Activated T-helper 1 cell treated with anti-CD3 and anti-CD28 coated beads, Interleukin-12 subunit alpha, Interleukin-12 subunit beta, Interleukin-2, Interleukin-4 antibody, amounts not matched to agents 30 ng/mL and 10 ng/mL and 1 ng/mL, durations not matched to agents 14 hours and 24 hours and 36 hours (primary cell): Measurements from ENCODE around the gene SND1. TPM values are rescaled to one million over a fixed set of nuclear protein-coding genes. Genes with fewer than 3 reads are reported as not detected.

Experiments
- DNase-seq: peaks from one replicate; pipeline ENCODE4 v3.0.0; 2021; ENCODE audit warnings: low spot score
- H3K27ac Mint-ChIP-seq: one replicate; pipeline ENCODE4 v1.8.0; 2021; ENCODE audit warnings: mild to moderate bottlenecking, mixed read lengths
- H3K27me3 Mint-ChIP-seq: one replicate; pipeline ENCODE4 v1.8.0; 2022; ENCODE audit warnings: mild to moderate bottlenecking, moderate library complexity, mixed read lengths; ENCODE audit not compliant: insufficient read depth
- H3K36me3 Mint-ChIP-seq: one replicate; pipeline ENCODE4 v1.8.0; 2021; ENCODE audit warnings: low read depth, mixed read lengths
- H3K4me1 Mint-ChIP-seq: one replicate; pipeline ENCODE4 v1.8.0; 2021; ENCODE audit warnings: low read depth, mixed read lengths
- H3K4me3 Mint-ChIP-seq: one replicate; pipeline ENCODE4 v1.8.0; 2021; ENCODE audit warnings: mild to moderate bottlenecking, moderate library complexity, mixed read lengths
- H3K9me3 Mint-ChIP-seq: one replicate; pipeline ENCODE4 v1.8.0; 2021; ENCODE audit warnings: mixed read lengths
- intact Hi-C: fragments of 100-400 bp; cut with micrococcal nuclease; formaldehyde crosslinking; loops from one replicate; pipeline ENCODE4 v1.15.1; 2024
- total RNA-seq: library from RNA; stranded (reverse); gene quantifications from 2 replicates; pipeline ENCODE4 v1.2.3, GENCODE V29; 2022

The SND1 gene
- total RNA-seq, 1 donor from 2014 or later, result 292 TPM

GRCh38 chr7:128135515-128136214, 483.7 kb downstream of the SND1 start:
- Mint-ChIP-seq H3K27me3 (peaks cover 60% of the 10 kb centered on the region), H3K27ac (no peak overlapping the region), H3K9me3 (no peaks in the 10 kb centered on the region), H3K4me1 (peaks cover 14% of the 10 kb centered on the region), H3K4me3 (peak overlapping the region; percentile 77), H3K36me3 (no peaks in the 10 kb centered on the region)
- peak; percentile 53 for DNase-seq
- intact Hi-C loops, result loop anchor here (1.0 to 10.0 kb wide), 6 partner anchors 33 to 548 kb away; partner anchors contain the start of genes ARF5, GCC1, RBM28 and SND1

GRCh38 chr7:128136215-128136597, 484.2 kb downstream of the SND1 start:
- no peak overlapping the region for H3K27ac Mint-ChIP-seq
- H3K4me3 Mint-ChIP-seq, result peak overlapping the region; percentile 77
- H3K9me3 Mint-ChIP-seq, result no peaks in the 10 kb centered on the region
- peaks cover 14% of the 10 kb centered on the region for H3K4me1 Mint-ChIP-seq
- DNase-seq, result no peak
- intact Hi-C loops, result loop anchor here (1.0 to 10.0 kb wide), 6 partner anchors 32 to 549 kb away; partner anchors contain the start of genes ARF5, GCC1, RBM28 and SND1
- peaks cover 62% of the 10 kb centered on the region for H3K27me3 Mint-ChIP-seq
- no peaks in the 10 kb centered on the region for H3K36me3 Mint-ChIP-seq

- Mint-ChIP-seq H3K27ac (no peak overlapping the region), H3K27me3 (peaks cover 64% of the 10 kb centered on the region), H3K9me3 (no peaks in the 10 kb centered on the region), H3K36me3 (no peaks in the 10 kb centered on the region), H3K4me3 (no peak overlapping the region), H3K4me1 (peaks cover 14% of the 10 kb centered on the region)
- intact Hi-C loops, result loop anchor here (5.0 to 10.0 kb wide), 3 partner anchors 208 to 550 kb away; partner anchors contain the start of genes ARF5, GCC1, RBM28 and SND1
- no peak for DNase-seq
Measured at GRCh38 chr7:128137181-128137580, 485.2 kb downstream of the SND1 start.

- H3K9me3 Mint-ChIP-seq, result no peaks in the 10 kb centered on the region
- peaks cover 66% of the 10 kb centered on the region for H3K27me3 Mint-ChIP-seq
- DNase-seq, result no peak
- H3K36me3 Mint-ChIP-seq, result no peaks in the 10 kb centered on the region
- intact Hi-C loops, result loop anchor here (5.0 to 10.0 kb wide), 3 partner anchors 205 to 552 kb away; partner anchors contain the start of genes ARF5, GCC1, RBM28 and SND1
- no peak overlapping the region for H3K27ac Mint-ChIP-seq
- peaks cover 13% of the 10 kb centered on the region for H3K4me1 Mint-ChIP-seq
- H3K4me3 Mint-ChIP-seq, result no peak overlapping the region
Measured at GRCh38 chr7:128139406-128139805, 487.4 kb downstream of the SND1 start.

- H3K9me3 Mint-ChIP-seq, result no peaks in the 10 kb centered on the region
- H3K4me3 Mint-ChIP-seq, result no peak overlapping the region
- no peaks in the 10 kb centered on the region for H3K36me3 Mint-ChIP-seq
- H3K27ac Mint-ChIP-seq, result no peak overlapping the region
- peaks cover 50% of the 10 kb centered on the region for H3K27me3 Mint-ChIP-seq
- DNase-seq, result no peak
- no peaks in the 10 kb centered on the region for H3K4me1 Mint-ChIP-seq
- intact Hi-C loops, result no loop called here
Measured at GRCh38 chr7:128141683-128142195, 489.7 kb downstream of the SND1 start.

Other genes with a start within 250 kb of the SND1 start
- 16.8 and 17.4 TPM in 2 replicates for gene GCC1, start 66.6 kb upstream of the SND1 start, total RNA-seq
- 122 and 128 TPM in 2 replicates for gene ARF5, start 63.8 kb upstream of the SND1 start, total RNA-seq
- gene FSCN3, start 58.5 kb upstream of the SND1 start, total RNA-seq, result 0.93 and 1.4 TPM in 2 replicates
- gene PAX4, start 34.1 kb upstream of the SND1 start, total RNA-seq, result not detected in 2 replicates